GM19324 (cell line): ENCODE results near the gene WFS1.

Experiments used
- ATAC-seq: cut with Tn5 transposase; IDR thresholded peaks from one replicate; pipeline ENCODE4 v1.9.1; 2021; ENCODE audit warnings: mild to moderate bottlenecking, moderate library complexity; ENCODE audit not compliant: unreplicated experiment, low FRiP score

Gene WFS1

GRCh38 chr4:6335040-6335590 lies 65.5 kb downstream of the WFS1 start:
- no peak for ATAC-seq

- no peak for ATAC-seq
These were observed 66.5 kb downstream of the WFS1 start for GRCh38 chr4:6336166-6336565.

GRCh38 chr4:6337331-6337935 lies 67.8 kb downstream of the WFS1 start:
- ATAC-seq: no peak

- ATAC-seq: no peak
These were observed 68.7 kb downstream of the WFS1 start for GRCh38 chr4:6338175-6338950.

GRCh38 chr4:6338951-6339817 lies 69.5 kb downstream of the WFS1 start:
- ATAC-seq: no peak

- no peak for ATAC-seq
These were observed 70.3 kb downstream of the WFS1 start for GRCh38 chr4:6339818-6340445.

GRCh38 chr4:6340446-6341015 lies 70.9 kb downstream of the WFS1 start:
- no peak for ATAC-seq

- no peak for ATAC-seq
These were observed 72.0 kb downstream of the WFS1 start for GRCh38 chr4:6341696-6342095.

- no peak for ATAC-seq
These were observed 73.1 kb downstream of the WFS1 start for GRCh38 chr4:6342530-6343293.

GRCh38 chr4:6343939-6344408 lies 74.3 kb downstream of the WFS1 start:
- ATAC-seq: no peak

- no peak for ATAC-seq
These were observed 75.6 kb downstream of the WFS1 start for GRCh38 chr4:6345096-6345830.

- no peak for ATAC-seq
These were observed 76.2 kb downstream of the WFS1 start for GRCh38 chr4:6345866-6346265.

GRCh38 chr4:6346373-6347110 lies 76.9 kb downstream of the WFS1 start:
- ATAC-seq: no peak

GRCh38 chr4:6347511-6348045 lies 77.9 kb downstream of the WFS1 start:
- ATAC-seq: no peak

GRCh38 chr4:6348408-6348807 lies 78.8 kb downstream of the WFS1 start:
- ATAC-seq: no peak

- ATAC-seq: no peak
These were observed 80.4 kb downstream of the WFS1 start for GRCh38 chr4:6349896-6350603.

- ATAC-seq: no peak
These were observed 81.0 kb downstream of the WFS1 start for GRCh38 chr4:6350646-6351045.
